Endothelial cell of umbilical vein (primary cell): Measurements from ENCODE around the gene ITGA3. TPM values are rescaled to one million over a fixed set of nuclear protein-coding genes. Genes with fewer than 3 reads are reported as not detected.

Source experiments
- BruUV-seq: library from RNA; stranded (reverse); fragments of 400-500 nt; replicated peaks from 2 replicates; lab custom pipeline; 2021; lab: Mats Ljungman, UMichigan
- CTCF ChIA-PET: fragments of 300-600, 350-600 bp; sonication (Branson Sonifier 250); formaldehyde crosslinking; loops from one replicate; lab custom pipeline; 2021; ENCODE audit warnings: antibody characterized with exemption, inconsistent platforms; lab: Charles Lee
- POLR2A ChIA-PET: fragments of 300-600, 350-600 bp; sonication (Branson Sonifier 250); formaldehyde crosslinking; loops from one replicate; lab custom pipeline; 2021; ENCODE audit warnings: antibody characterized with exemption, inconsistent platforms; lab: Charles Lee
- DNase-seq: peaks from one replicate; pipeline ENCODE4 v3.0.0-alpha.2; 2011; ENCODE audit warnings: low read depth, low spot score
- FAIRE-seq: peaks from 2 replicates; lab custom pipeline; 2011; peaks lifted over from hg19 to GRCh38; lab: Jason Lieb, UNC
- H2AFZ ChIP-seq: 2 replicates; pipeline ENCODE4 v1.6.0; 2012; ENCODE audit warnings: low read depth, low read length, control low read depth, inconsistent platforms
- H3K27ac ChIP-seq: 2 replicates; pipeline ENCODE4 v1.5.1; 2011; ENCODE audit warnings: low read depth, mild to moderate bottlenecking, control low read depth, low read length, moderate library complexity; ENCODE audit not compliant: insufficient read depth
- H3K27me3 ChIP-seq, 2 experiments: 2 replicates each; pipeline versions ENCODE4 v1.6.0 to v1.6.1; 2011; ENCODE audit warnings: low read length in 2 of 2, mixed read lengths in 1 of 2; ENCODE audit not compliant: control insufficient read depth in 2 of 2, insufficient read depth in 2 of 2
- H3K36me3 ChIP-seq, 2 experiments: 2 replicates in 1 of 2; 3 replicates in 1 of 2; pipeline ENCODE4 v1.5.1; 2011; ENCODE audit warnings: low read length in 2 of 2, mild to moderate bottlenecking in 1 of 2, moderate library complexity in 1 of 2; ENCODE audit not compliant: control insufficient read depth in 2 of 2, insufficient read depth in 2 of 2; ENCODE audit errors: extremely low read depth in 1 of 2
- H3K4me1 ChIP-seq: 3 replicates; pipeline ENCODE4 v1.5.1; 2011; ENCODE audit warnings: mild to moderate bottlenecking, low read length; ENCODE audit not compliant: control insufficient read depth, insufficient read depth; ENCODE audit errors: extremely low read depth
- H3K4me2 ChIP-seq: 2 replicates; pipeline ENCODE4 v1.6.1; 2011; ENCODE audit warnings: low read length, control low read depth, mixed read lengths; ENCODE audit not compliant: insufficient read depth
- H3K4me3 ChIP-seq, 3 experiments: fragments of 200-600 bp in 1 of 3; sonication (generic), shearing (Covaris generic) in 1 of 3; replicated peaks in 1 of 3; 2 replicates each; pipeline ENCODE4 v1.5.1; 2011 to 2016; ENCODE audit warnings: control low read depth in 3 of 3, low read length in 3 of 3, mild to moderate bottlenecking in 2 of 3, inconsistent platforms in 1 of 3, low read depth in 1 of 3, moderate library complexity in 1 of 3; ENCODE audit not compliant: insufficient read depth in 1 of 3
- H3K79me2 ChIP-seq: 2 replicates; pipeline ENCODE4 v1.6.0; 2012; ENCODE audit warnings: low read length, inconsistent platforms; ENCODE audit not compliant: control insufficient read depth, insufficient read depth
- H3K9ac ChIP-seq: replicated peaks from 2 replicates; pipeline ENCODE3; 2011; ENCODE audit warnings: low read length, control low read depth; ENCODE audit not compliant: insufficient read depth; ENCODE audit errors: extremely low read depth
- H3K9me1 ChIP-seq: replicated peaks from 3 replicates; pipeline ENCODE4 v1.6.0; 2011; ENCODE audit warnings: mild to moderate bottlenecking, low read length; ENCODE audit not compliant: control insufficient read depth, insufficient read depth; ENCODE audit errors: extremely low read depth
- H3K9me3 ChIP-seq: replicated peaks from 2 replicates; pipeline ENCODE4 v1.5.1; 2012; ENCODE audit warnings: low read length, inconsistent platforms; ENCODE audit not compliant: control insufficient read depth, insufficient read depth
- H4K20me1 ChIP-seq: replicated peaks from 2 replicates; pipeline ENCODE3; 2011; ENCODE audit warnings: mild to moderate bottlenecking, low read length; ENCODE audit not compliant: control insufficient read depth, insufficient read depth; ENCODE audit errors: extremely low read depth
- FOS ChIP-seq: IDR thresholded peaks from 2 replicates; pipeline ENCODE4 v1.6.1; 2011; ENCODE audit warnings: mild to moderate bottlenecking, low read length, moderate library complexity, borderline replicate concordance; ENCODE audit not compliant: insufficient read depth
- dilution Hi-C: fragments of 300-500 bp; cut with MboI; formaldehyde crosslinking; loops from one replicate; pipeline ENCODE4 v1.15.0; 2019; ENCODE audit warnings: low sequenced_read_pairs; ENCODE audit not compliant: extremely low pct_ligation_motif_present
- intact Hi-C: fragments of 100-400 bp; cut with micrococcal nuclease; formaldehyde crosslinking; loops from one replicate; pipeline ENCODE4 v1.10.0; 2022
- polyA plus RNA-seq, 4 experiments: library from polyadenylated mRNA; depleted of rRNA in 3 of 4; stranded (reverse) in 3 of 4; unstranded in 1 of 4; fragments of >200 nt; gene quantifications; 2 replicates each; pipeline versions ENCODE4 v1.2.1 to v1.2.3, GENCODE V29; 2011 to 2012; ENCODE audit warnings: missing spikeins in 1 of 4
- total RNA-seq: library from RNA; stranded (reverse); gene quantifications from 2 replicates; pipeline ENCODE4 v1.2.3, GENCODE V29; 2021
- TF ChIP-seq, protein P1 (sequence below), 2 donors: IDR thresholded peaks; 1 replicate in 1 of 2; 2 replicates in 1 of 2; pipeline ENCODE4 v1.5.1; 2011; ENCODE audit warnings: low read length in 2 of 2, mild to moderate bottlenecking in 2 of 2, moderate library complexity in 2 of 2, control low read depth in 1 of 2, inconsistent platforms in 1 of 2, low read depth in 1 of 2; ENCODE audit not compliant: insufficient read depth in 1 of 2; ENCODE audit errors: extremely low read depth in 1 of 2

The ITGA3 gene
- total and polyA plus RNA-seq, 2 donors (not counting 3 experiments of a cell fraction or from before 2014, with no cell fraction given): 92.7 to 112 TPM

GRCh38 chr17:50094243-50094752, 38.4 kb downstream of the ITGA3 start:
- TF ChIP-seq FOS: no peak
- TF ChIP-seq, protein P1, sequence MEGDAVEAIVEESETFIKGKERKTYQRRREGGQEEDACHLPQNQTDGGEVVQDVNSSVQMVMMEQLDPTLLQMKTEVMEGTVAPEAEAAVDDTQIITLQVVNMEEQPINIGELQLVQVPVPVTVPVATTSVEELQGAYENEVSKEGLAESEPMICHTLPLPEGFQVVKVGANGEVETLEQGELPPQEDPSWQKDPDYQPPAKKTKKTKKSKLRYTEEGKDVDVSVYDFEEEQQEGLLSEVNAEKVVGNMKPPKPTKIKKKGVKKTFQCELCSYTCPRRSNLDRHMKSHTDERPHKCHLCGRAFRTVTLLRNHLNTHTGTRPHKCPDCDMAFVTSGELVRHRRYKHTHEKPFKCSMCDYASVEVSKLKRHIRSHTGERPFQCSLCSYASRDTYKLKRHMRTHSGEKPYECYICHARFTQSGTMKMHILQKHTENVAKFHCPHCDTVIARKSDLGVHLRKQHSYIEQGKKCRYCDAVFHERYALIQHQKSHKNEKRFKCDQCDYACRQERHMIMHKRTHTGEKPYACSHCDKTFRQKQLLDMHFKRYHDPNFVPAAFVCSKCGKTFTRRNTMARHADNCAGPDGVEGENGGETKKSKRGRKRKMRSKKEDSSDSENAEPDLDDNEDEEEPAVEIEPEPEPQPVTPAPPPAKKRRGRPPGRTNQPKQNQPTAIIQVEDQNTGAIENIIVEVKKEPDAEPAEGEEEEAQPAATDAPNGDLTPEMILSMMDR (IDR thresholded peaks at IDR 0.05; ENCODE audit: extremely low read depth in 1 of 2, insufficient read depth in 1 of 2, low read depth in 1 of 2, low read length in 2 of 2): peak; percentile 87 to 89
- H4K20me1 ChIP-seq: no peaks in the 10 kb centered on the region
- peak; percentile 99 for FAIRE-seq
- no peak overlapping the region for H3K9ac ChIP-seq
- H3K4me3 ChIP-seq: peak overlapping the region in 2 of 3 experiments; percentile 31 to 46
- CTCF ChIA-PET: interaction anchor here (0.6 to 5.4 kb wide), 62 partner anchors 9 to 234 kb away, joined by 3 to 101 read pairs (median 6); partner anchors contain the start of genes ITGA3, PPP1R9B, SAMD14 and SGCA
- no peaks in the 10 kb centered on the region for H3K79me2 ChIP-seq
- H3K27me3 ChIP-seq: no peaks in the 10 kb centered on the region
- H3K27ac ChIP-seq: no peak overlapping the region
- POLR2A ChIA-PET: interaction anchor here (0.7 kb wide), 1 partner anchor 73 kb away, joined by 5 read pairs; no protein-coding TSS in a partner anchor
- peaks cover 10% of the 10 kb centered on the region for H3K4me1 ChIP-seq
- H3K9me1 ChIP-seq: no peaks in the 10 kb centered on the region
- intact Hi-C loops: loop anchor here (1.0 to 2.0 kb wide), 4 partner anchors 58 to 203 kb away; no protein-coding TSS in a partner anchor
- peak; percentile 88 for DNase-seq
- no peaks in the 10 kb centered on the region for H3K9me3 ChIP-seq
- no TSS peak for BruUV-seq
- dilution Hi-C loops: no loop called here
- peaks cover 0 to 14% of the 10 kb centered on the region in 2 experiments for H3K36me3 ChIP-seq
- peak overlapping the region; percentile 70 for H3K4me2 ChIP-seq
- peak overlapping the region; percentile 85 for H2AFZ ChIP-seq
